ENCODE results near the gene RGS12.

- TF ChIP-seq CTCF (IDR thresholded peaks at IDR 0.05; ENCODE audit: low read depth, low read length, poor library complexity, severe bottlenecking) (no peak), EZH2phosphoT487 (IDR thresholded peaks at IDR 0.05; ENCODE audit: borderline replicate concordance, low read length) (no peak)
Measured at GRCh38 chr4:3283483-3283882, 9.3 kb upstream of the RGS12 start.
